GM12891 (cell line): Measurements from ENCODE around the gene TMC4.
"Not testable (repeated sequence)": the region's sequence is repeated elsewhere in the genome, so short reads cannot be mapped to it uniquely, and the experiment has no call there.

ENCODE experiments used
- DNase-seq: peaks from one replicate; pipeline ENCODE4 v3.0.0; 2011; ENCODE audit warnings: low spot score; ENCODE audit not compliant: insufficient read length
- FAIRE-seq: peaks from 2 replicates; lab custom pipeline; 2011; peaks lifted over from hg19 to GRCh38; lab: Jason Lieb, UNC
- PAX5 ChIP-seq: IDR thresholded peaks from 2 replicates; pipeline ENCODE4 v1.6.1; 2011; ENCODE audit warnings: low read length, moderate library complexity, mild to moderate bottlenecking; ENCODE audit not compliant: insufficient read depth, severe bottlenecking
- POLR2A ChIP-seq: IDR thresholded peaks from 2 replicates; pipeline ENCODE4 v1.6.1; 2011; ENCODE audit warnings: low read depth, low read length, control low read depth
- POLR2AphosphoS5 ChIP-seq: IDR thresholded peaks from 2 replicates; pipeline ENCODE4 v1.6.1; 2011; ENCODE audit warnings: low read depth, low read length, control low read depth
- POU2F2 ChIP-seq: IDR thresholded peaks from 2 replicates; pipeline ENCODE4 v1.6.1; 2011; ENCODE audit warnings: low read depth, mild to moderate bottlenecking, control low read depth, low read length, moderate library complexity
- SPI1 ChIP-seq: IDR thresholded peaks from 2 replicates; pipeline ENCODE4 v1.6.1; 2011; ENCODE audit warnings: low read depth, low read length, control low read depth
- TAF1 ChIP-seq: IDR thresholded peaks from 2 replicates; pipeline ENCODE4 v1.6.1; 2011; ENCODE audit warnings: low read depth, low read length, control low read depth

TMC4 gene

GRCh38 chr19:54201980-54202379, 29.0 kb upstream of the TMC4 start:
- DNase-seq (no peak), FAIRE-seq (no peak)
- TF ChIP-seq POLR2AphosphoS5 (no peak), SPI1 (no peak), TAF1 (no peak), POLR2A (no peak), POU2F2 (no peak), PAX5 (no peak)

DNA sequence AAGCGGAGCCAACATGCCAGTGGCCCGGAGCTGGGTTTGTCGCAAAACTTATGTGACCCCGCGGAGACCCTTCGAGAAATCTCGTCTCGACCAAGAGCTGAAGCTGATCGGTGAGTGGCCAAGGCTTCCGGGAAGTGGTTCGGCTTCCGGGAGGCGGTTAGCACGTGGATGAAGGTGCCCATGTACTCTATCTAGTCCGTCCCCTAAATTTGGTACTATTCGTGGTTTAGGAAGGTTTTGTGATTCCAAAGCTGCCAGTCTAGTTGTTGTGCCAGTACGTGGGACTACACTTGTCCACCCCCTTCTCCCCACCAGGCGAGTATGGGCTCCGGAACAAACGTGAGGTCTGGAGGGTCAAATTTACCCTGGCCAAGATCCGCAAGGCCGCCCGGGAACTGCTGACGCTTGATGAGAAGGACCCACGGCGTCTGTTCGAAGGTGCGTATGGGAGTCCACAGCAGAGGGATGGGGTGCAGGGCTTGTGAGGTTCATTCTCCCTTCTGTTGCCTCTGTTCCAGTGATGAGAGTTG, 28.3 kb upstream of the TMC4 start:
- no peak for DNase-seq
- no peak for FAIRE-seq
- TF ChIP-seq TAF1 = no peak
- TF ChIP-seq POLR2AphosphoS5 = no peak; the same call in 1 of the 2 replicates
- TF ChIP-seq SPI1 = no peak
- no peak for TF ChIP-seq POU2F2
- TF ChIP-seq PAX5 = no peak
- no peak for TF ChIP-seq POLR2A

DNA sequence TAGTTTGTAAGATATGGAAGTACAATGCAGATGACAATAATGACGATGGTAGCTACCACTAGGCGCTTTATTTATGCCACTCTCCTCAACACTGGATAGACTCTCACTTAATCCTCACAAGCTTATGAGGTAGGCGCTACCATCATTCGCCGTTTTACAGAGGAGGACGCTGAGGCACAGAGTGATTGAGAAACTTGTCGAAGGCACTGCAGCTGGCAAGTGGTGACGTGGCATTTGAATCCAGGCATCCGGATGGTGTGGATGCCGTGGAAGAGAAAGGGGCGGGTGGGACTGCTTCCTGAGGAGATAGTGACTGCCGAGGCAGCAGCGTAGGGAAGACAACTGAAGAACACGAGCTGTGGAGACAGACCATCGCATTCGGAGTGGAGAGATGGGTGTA, 26.4 kb upstream of the TMC4 start:
- FAIRE-seq = no peak
- TF ChIP-seq POU2F2 (no peak), SPI1 (no peak), PAX5 (no peak)
- DNase-seq = no peak

DNA sequence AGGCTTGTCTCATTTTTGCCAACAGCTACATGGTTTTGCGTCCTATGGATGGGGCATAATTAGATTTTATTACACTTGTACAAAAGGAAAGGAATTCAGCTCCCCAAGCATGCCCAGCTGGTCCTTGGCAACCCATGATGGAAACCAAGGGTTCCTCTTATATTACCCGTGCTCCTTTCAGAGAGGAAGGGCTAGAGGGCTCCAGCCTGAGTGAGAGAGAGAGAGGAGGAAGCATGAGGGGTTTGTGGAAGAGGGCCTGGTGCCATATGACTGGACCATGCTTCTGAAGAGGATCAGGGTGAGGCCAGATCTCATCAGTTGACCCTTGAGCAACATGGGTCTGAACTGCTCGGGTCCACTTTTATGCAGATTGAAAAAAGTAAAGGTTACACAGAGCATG, 24.2 kb upstream of the TMC4 start:
- DNase-seq (no peak), FAIRE-seq (no peak)
- no peak for TF ChIP-seq POLR2A
- no peak for TF ChIP-seq POU2F2
- TF ChIP-seq POLR2AphosphoS5 = no peak
- TF ChIP-seq SPI1 = no peak
- no peak for TF ChIP-seq TAF1
- TF ChIP-seq PAX5 = no peak

DNA sequence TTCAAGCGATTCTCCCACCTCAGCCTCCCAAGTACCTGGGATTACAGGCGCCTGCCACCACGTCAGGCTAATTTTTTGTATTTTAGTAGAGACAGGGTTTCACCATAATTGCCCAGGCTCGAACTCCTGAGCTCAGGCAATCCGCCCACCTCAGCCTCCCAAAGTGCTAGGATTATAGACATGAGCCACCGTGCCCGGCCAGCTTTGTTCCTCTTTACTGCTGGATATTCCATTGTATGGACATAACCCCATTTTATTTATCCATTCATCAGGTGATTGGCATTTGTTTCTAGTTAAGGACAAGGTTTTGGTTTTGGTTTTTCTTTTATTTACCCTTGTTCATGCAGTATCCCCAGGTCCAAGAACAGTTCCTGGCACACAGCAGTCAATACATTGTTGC, 23.6 kb upstream of the TMC4 start:
- TF ChIP-seq POLR2A (no peak), SPI1 (no peak), TAF1 (no peak), POU2F2 (no peak), POLR2AphosphoS5 (no peak), PAX5 (no peak)
- FAIRE-seq = no peak
- DNase-seq = no peak

GRCh38 chr19:54194463-54194862, 21.5 kb upstream of the TMC4 start:
- not testable (repeated sequence) for FAIRE-seq, DNase-seq

GRCh38 chr19:54193011-54193410, 20.1 kb upstream of the TMC4 start:
- TF ChIP-seq TAF1 (no peak), SPI1 (no peak)
- no peak for FAIRE-seq
- no peak for DNase-seq

DNA sequence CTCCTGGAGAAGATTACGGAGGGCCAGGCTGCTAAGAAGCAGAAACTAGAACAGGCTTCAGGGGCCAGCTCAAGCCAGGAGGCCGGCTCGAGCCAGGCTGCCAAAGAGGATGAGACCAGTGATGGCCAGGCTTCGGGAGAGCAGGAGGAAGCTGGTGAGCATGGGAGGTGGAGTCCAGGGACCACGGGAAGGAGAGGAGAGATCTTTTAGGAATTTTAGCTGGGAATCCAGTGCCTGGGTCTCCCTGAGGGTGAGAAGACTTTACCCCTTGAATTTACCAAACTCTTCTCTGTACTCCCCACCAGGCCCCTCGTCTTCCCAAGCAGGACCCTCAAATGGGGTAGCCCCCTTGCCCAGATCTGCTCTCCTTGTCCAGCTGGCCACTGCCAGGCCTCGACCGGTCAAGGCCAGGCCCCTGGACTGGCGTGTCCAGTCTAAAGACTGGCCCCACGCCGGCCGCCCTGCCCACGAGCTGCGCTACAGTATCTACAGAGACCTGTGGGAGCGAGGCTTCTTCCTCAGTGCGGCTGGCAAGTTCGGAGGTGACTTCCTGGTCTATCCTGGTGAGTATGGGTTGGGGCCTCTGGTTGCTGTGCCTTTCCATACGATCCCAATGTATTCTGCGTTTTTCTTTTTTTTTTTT, 19.0 kb upstream of the TMC4 start:
- FAIRE-seq (no peak), DNase-seq (no peak)
- TF ChIP-seq POU2F2 (no peak), POLR2AphosphoS5 (no peak), TAF1 (no peak), POLR2A (no peak), SPI1 (no peak), PAX5 (no peak)

DNA sequence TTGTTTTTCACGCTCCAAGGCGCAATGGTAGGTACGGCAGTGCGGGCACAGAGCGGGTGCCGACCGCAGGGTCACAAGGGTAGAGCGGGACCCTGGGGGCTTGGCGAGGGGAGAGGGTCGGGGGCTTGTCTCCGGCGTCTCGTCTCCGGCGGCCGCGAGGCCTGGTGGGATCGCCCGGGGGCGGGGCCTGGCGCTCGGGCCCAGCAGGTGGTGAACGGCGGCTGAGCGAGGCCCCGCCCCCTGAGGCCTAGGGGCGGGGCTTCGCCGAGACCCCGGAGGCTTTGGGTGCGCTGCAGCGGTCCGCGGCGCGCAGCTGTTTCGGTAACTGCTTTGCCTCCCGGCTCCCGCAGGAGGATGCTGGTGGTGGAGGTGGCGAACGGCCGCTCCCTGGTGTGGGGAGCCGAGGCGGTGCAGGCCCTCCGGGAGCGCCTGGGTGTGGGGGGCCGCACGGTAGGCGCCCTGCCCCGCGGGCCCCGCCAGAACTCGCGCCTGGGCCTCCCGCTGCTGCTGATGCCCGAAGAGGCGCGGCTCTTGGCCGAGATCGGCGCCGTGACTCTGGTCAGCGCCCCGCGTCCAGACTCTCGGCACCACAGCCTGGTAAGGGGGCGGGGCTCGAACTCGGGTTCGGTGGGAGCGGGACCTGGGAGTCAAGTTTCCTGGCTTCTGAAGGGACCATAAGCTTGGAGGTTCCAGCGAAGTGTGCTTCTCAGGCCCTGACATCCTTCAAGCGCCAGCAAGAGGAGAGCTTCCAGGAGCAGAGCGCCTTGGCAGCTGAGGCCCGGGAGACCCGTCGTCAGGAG, 18.3 kb upstream of the TMC4 start, which contains the start of gene TSEN34:
TSEN34 (plus strand) TSS at position 298 of the 800 bp plus-strand sequence; CDS start at position 355, 57 bp downstream.
- peak; percentile 73 for FAIRE-seq
- TF ChIP-seq POLR2A (0 out of 2 replicates have a peak, but pooled peaks have one; percentile 14), POU2F2 (no peak), TAF1 (0 out of 2 replicates have a peak, but pooled peaks have one; percentile 49), PAX5 (peak; percentile 54)

More for the DNA sequence above, 18.3 kb upstream of the TMC4 start, which contains the start of gene TSEN34:
- DNase-seq = peak; percentile 76
